Vagina (tissue), 2 donors: ENCODE data around the gene SKOR1. TPM values are rescaled to one million over a fixed set of nuclear protein-coding genes. Genes with fewer than 3 reads are reported as not detected.

Experiments
- DNase-seq, 2 donors: peaks; one replicate each; pipeline ENCODE4 v3.0.0-alpha.2; 2017; ENCODE audit errors: extremely low spot score in 2 of 2
- H3K27ac ChIP-seq: fragments of 200-600 bp; sonication (generic); one replicate; pipeline ENCODE4 v1.5.1; 2019
- H3K27me3 ChIP-seq: fragments of 200-600 bp; sonication (generic); one replicate; pipeline ENCODE4 v1.5.1; 2019
- H3K36me3 ChIP-seq, 2 donors: fragments of 200-600 bp; sonication (generic); one replicate each; pipeline ENCODE4 v1.5.1; 2017 to 2019
- H3K4me1 ChIP-seq: fragments of 200-600 bp; sonication (generic); one replicate; pipeline ENCODE4 v1.5.1; 2019
- H3K4me3 ChIP-seq, 2 donors: fragments of 200-600 bp; sonication (generic); 1 replicate in 1 of 2; 2 replicates in 1 of 2; pipeline ENCODE4 v1.5.1; 2016 to 2019
- H3K9me3 ChIP-seq: fragments of 200-600 bp; sonication (generic); one replicate; pipeline ENCODE4 v1.5.1; 2019
- CTCF ChIP-seq, 3 experiments: fragments of 450-650 bp in 2 of 3; fragments of 200-600 bp in 1 of 3; sonication (generic) in 1 of 3; IDR thresholded peaks; one replicate each; pipeline ENCODE4 v1.5.1; 2017 to 2019; ENCODE audit warnings: antibody characterized with exemption in 3 of 3, mild to moderate bottlenecking in 2 of 3, moderate library complexity in 2 of 3
- POLR2A ChIP-seq, 2 donors: fragments of 450-650 bp; IDR thresholded peaks; one replicate each; pipeline ENCODE4 v1.6.1; 2017; ENCODE audit warnings: antibody characterized with exemption in 2 of 2, mild to moderate bottlenecking in 2 of 2, moderate library complexity in 2 of 2
- POLR2AphosphoS5 ChIP-seq, 2 donors: sonication (generic); formaldehyde crosslinking; IDR thresholded peaks; one replicate each; pipeline ENCODE4 v1.9.0; 2017; ENCODE audit warnings: antibody characterized with exemption in 2 of 2, mild to moderate bottlenecking in 2 of 2, low read depth in 1 of 2; ENCODE audit not compliant: insufficient read depth in 1 of 2
- intact Hi-C: fragments of 100-400 bp; cut with DNase I; formaldehyde crosslinking; loops from one replicate; pipeline ENCODE4 v1.15.1; 2023
- total RNA-seq: library from RNA; depleted of rRNA; stranded (reverse); fragments of >200 nt; gene quantifications from one replicate; pipeline ENCODE4 v1.2.3, GENCODE V29; 2016

Gene SKOR1
- total RNA-seq, 1 donor from 2014 or later, result 0.25 TPM

GRCh38 chr15:67843571-67844387 lies 18.5 kb downstream of the SKOR1 start:
- Histone ChIP-seq H3K27ac (no peak overlapping the region), H3K9me3 (no peaks in the 10 kb centered on the region), H3K27me3 (no peaks in the 10 kb centered on the region), H3K4me3 (no peak overlapping the region), H3K4me1 (peaks cover 18% of the 10 kb centered on the region), H3K36me3 (no peaks in the 10 kb centered on the region)
- peak in 1 of 2 donors; percentile 43 for TF ChIP-seq POLR2AphosphoS5 (IDR thresholded peaks at IDR 0.05; ENCODE audit: insufficient read depth in 1 of 2, low read depth in 1 of 2)
- no peak for TF ChIP-seq POLR2A (IDR thresholded peaks at IDR 0.05)
- no peak for DNase-seq
- intact Hi-C loops, result no loop called here

GRCh38 chr15:67845974-67846373 lies 20.7 kb downstream of the SKOR1 start:
- H3K36me3 ChIP-seq, result no peaks in the 10 kb centered on the region
- no peak for DNase-seq
- no peak for TF ChIP-seq POLR2AphosphoS5 (IDR thresholded peaks at IDR 0.05; ENCODE audit: insufficient read depth in 1 of 2, low read depth in 1 of 2)
- TF ChIP-seq POLR2A (IDR thresholded peaks at IDR 0.05), result no peak
- TF ChIP-seq CTCF (IDR thresholded peaks at IDR 0.05), result no peak
- H3K27ac ChIP-seq, result no peak overlapping the region
- H3K27me3 ChIP-seq, result no peaks in the 10 kb centered on the region
- peaks cover 7% of the 10 kb centered on the region for H3K4me1 ChIP-seq
- H3K4me3 ChIP-seq, result no peak overlapping the region
- no peaks in the 10 kb centered on the region for H3K9me3 ChIP-seq
- intact Hi-C loops, result no loop called here

GRCh38 chr15:67849538-67849937 lies 24.2 kb downstream of the SKOR1 start:
- no peak overlapping the region for H3K4me3 ChIP-seq
- intact Hi-C loops, result no loop called here

GRCh38 chr15:67850336-67850735 lies 25.0 kb downstream of the SKOR1 start:
- no peak overlapping the region for H3K27ac ChIP-seq
- no peaks in the 10 kb centered on the region for H3K4me1 ChIP-seq
- intact Hi-C loops, result no loop called here

More at GRCh38 chr15:67849538-67849937, 24.2 kb downstream of the SKOR1 start:
- H3K36me3 ChIP-seq, result no peaks in the 10 kb centered on the region
- H3K4me1 ChIP-seq, result no peaks in the 10 kb centered on the region
- no peaks in the 10 kb centered on the region for H3K9me3 ChIP-seq
- H3K27me3 ChIP-seq, result no peaks in the 10 kb centered on the region
- no peak for TF ChIP-seq CTCF (IDR thresholded peaks at IDR 0.05)
- TF ChIP-seq POLR2AphosphoS5 (IDR thresholded peaks at IDR 0.05; ENCODE audit: insufficient read depth in 1 of 2, low read depth in 1 of 2), result no peak
- DNase-seq, result no peak
- no peak overlapping the region for H3K27ac ChIP-seq

GRCh38 chr15:67850994-67851571 lies 25.8 kb downstream of the SKOR1 start:
- Histone ChIP-seq H3K4me3 (no peak overlapping the region), H3K27ac (no peak overlapping the region), H3K4me1 (no peaks in the 10 kb centered on the region), H3K9me3 (no peaks in the 10 kb centered on the region), H3K36me3 (no peaks in the 10 kb centered on the region), H3K27me3 (no peaks in the 10 kb centered on the region)
- DNase-seq, result no peak
- intact Hi-C loops, result no loop called here
- TF ChIP-seq CTCF (IDR thresholded peaks at IDR 0.05) (no peak), POLR2A (IDR thresholded peaks at IDR 0.05) (no peak), POLR2AphosphoS5 (IDR thresholded peaks at IDR 0.05; ENCODE audit: insufficient read depth in 1 of 2, low read depth in 1 of 2) (no peak)

More at GRCh38 chr15:67850336-67850735, 25.0 kb downstream of the SKOR1 start:
- no peak for TF ChIP-seq CTCF (IDR thresholded peaks at IDR 0.05)
- no peak for TF ChIP-seq POLR2AphosphoS5 (IDR thresholded peaks at IDR 0.05; ENCODE audit: insufficient read depth in 1 of 2, low read depth in 1 of 2)
- TF ChIP-seq POLR2A (IDR thresholded peaks at IDR 0.05), result no peak
- no peaks in the 10 kb centered on the region for H3K9me3 ChIP-seq
- H3K27me3 ChIP-seq, result no peaks in the 10 kb centered on the region
- DNase-seq, result no peak
- no peak overlapping the region for H3K4me3 ChIP-seq
- no peaks in the 10 kb centered on the region for H3K36me3 ChIP-seq
